OCI-LY1 (cell line): Measurements from ENCODE around the gene LARP1.

Experiments used
- EZH2 ChIP-seq: fragments of 200-600 bp; sonication (generic), shearing (Covaris generic); IDR thresholded peaks from 2 replicates; pipeline ENCODE4 v1.8.0; 2017; ENCODE audit warnings: borderline replicate concordance, mixed run types, mild to moderate bottlenecking, antibody characterized with exemption, low read length, moderate library complexity, mixed read lengths
- TF ChIP-seq, protein P1 (sequence below): fragments of 200-600 bp; sonication (generic), shearing (Covaris generic); IDR thresholded peaks from 2 replicates; pipeline ENCODE4 v1.5.1; 2017; ENCODE audit warnings: mild to moderate bottlenecking, antibody characterized with exemption, low read length, moderate library complexity, mixed read lengths

DNA sequence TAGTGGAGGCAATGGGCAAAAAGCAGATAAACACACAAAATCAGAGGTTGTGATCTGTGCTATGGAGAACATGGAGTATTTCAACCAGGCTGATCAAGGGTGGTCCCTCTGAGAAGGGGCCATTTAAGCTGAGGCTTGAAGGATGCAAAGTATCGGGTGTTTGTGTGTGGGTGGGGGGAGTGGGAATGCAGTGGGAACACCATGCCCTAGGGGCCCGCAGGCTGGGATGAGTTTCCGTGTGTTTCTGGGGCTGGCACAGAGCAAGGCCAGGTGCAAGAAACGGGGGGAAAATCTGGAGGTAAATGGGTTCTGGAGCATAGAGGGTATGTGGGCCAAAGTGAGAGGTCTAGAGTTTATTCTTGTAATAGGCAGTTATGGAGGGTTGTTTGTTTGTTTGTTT lies 13.8 kb upstream of the LARP1 start:
- TF ChIP-seq, protein P1, sequence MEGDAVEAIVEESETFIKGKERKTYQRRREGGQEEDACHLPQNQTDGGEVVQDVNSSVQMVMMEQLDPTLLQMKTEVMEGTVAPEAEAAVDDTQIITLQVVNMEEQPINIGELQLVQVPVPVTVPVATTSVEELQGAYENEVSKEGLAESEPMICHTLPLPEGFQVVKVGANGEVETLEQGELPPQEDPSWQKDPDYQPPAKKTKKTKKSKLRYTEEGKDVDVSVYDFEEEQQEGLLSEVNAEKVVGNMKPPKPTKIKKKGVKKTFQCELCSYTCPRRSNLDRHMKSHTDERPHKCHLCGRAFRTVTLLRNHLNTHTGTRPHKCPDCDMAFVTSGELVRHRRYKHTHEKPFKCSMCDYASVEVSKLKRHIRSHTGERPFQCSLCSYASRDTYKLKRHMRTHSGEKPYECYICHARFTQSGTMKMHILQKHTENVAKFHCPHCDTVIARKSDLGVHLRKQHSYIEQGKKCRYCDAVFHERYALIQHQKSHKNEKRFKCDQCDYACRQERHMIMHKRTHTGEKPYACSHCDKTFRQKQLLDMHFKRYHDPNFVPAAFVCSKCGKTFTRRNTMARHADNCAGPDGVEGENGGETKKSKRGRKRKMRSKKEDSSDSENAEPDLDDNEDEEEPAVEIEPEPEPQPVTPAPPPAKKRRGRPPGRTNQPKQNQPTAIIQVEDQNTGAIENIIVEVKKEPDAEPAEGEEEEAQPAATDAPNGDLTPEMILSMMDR, result no peak
- no peak for TF ChIP-seq EZH2
